GM18498 (cell line): Measurements from ENCODE around the gene ZBTB8A.
"Not testable (repeated sequence)": the region's sequence is repeated elsewhere in the genome, so short reads cannot be mapped to it uniquely, and the experiment has no call there.

Experiments
- ATAC-seq: cut with Tn5 transposase; IDR thresholded peaks from one replicate; pipeline ENCODE4 v1.9.1; 2021; ENCODE audit warnings: mild to moderate bottlenecking, moderate library complexity; ENCODE audit not compliant: unreplicated experiment

Gene ZBTB8A

GRCh38 chr1:32538887-32539583 lies at the start of gene ZBTB8A:
Gene ZBTB8A, plus strand, starts transcription at chr1:32539427. Its CDS starts 53,505 bp downstream, at chr1:32592932.
- ATAC-seq: no peak

DNA sequence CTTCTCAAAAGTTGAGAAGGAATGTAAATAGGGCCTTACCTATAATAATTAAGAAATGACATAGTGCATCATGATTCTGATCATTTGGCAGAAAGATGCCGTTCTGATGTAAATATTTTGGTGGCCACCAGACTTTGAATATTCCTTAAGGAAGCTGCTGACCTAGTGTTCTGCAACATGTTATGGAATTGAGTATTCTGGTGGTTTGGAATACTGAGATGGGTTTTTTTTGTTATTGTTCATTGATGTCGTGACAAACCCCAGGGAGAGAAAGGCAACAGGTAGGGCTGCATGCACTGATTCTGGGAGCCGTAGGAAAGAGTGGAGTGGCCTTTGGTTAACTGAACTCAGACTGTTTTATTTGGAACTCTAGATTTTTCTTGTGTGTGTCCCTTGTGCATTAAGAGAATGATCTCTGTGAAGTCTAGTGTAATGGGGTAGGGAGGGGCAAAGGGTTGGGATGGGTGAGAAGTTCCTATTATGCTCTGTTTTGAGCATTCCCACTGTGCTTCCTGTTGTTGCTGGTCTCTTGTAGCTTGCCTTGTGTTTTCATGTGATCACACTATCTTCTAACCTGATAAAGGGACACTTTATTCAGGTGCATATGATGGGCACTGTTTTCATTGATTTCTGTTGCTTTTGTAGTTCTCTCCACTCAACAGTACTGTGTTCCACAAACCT lies 49.3 kb upstream of the ZBTB8A start:
- ATAC-seq: no peak

GRCh38 chr1:32491386-32491785 lies 47.8 kb upstream of the ZBTB8A start:
- ATAC-seq: no peak

GRCh38 chr1:32494196-32494595 lies 45.0 kb upstream of the ZBTB8A start:
- ATAC-seq: no peak

DNA sequence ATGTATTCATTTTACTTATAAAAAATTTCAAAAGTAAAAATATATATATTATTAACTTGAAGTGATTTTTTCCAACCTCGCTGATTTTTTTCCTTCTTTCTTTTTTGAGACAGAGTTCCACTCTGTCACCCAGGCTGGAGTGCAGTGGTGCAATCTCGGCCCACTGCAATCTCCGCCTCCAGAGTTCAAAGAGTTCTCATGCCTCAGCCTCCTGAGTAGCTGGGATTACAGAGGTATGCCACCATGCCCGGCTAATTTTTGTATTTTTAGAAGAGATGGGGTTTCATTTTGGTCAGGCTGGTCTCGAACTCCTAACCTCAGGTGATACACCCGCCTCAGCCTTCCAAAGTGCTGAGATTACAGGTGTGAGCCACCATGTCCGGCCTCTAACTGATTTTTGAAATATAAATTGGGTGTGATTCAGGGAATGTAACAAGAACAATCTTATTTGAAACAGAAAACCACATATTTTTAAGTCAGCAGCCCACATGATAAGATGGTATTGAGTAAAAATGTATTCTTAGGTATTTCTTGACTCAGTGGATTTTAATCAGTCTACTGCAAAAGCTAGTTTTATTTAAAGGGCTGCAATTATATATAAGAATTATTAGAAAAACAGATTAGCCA lies 44.4 kb upstream of the ZBTB8A start:
- ATAC-seq: no peak

DNA sequence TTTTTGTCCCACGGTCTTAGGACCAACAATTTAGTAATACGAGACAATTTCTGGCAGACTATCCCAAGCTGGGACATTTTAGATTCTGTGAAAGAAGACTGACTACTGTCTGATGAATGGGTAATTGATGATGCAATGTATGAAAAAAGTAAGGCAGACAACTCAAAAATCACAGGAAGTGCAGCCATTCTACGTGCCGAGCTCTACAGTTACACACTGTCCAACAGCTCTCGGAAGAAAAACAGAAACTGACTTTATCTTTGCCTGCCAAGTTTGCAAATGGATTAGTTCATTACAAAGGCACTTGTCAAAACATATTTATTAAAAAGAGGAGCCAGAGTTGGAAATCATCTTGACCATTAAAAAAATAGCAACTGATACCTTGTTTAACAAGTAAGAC lies 43.1 kb upstream of the ZBTB8A start:
- ATAC-seq: no peak

DNA sequence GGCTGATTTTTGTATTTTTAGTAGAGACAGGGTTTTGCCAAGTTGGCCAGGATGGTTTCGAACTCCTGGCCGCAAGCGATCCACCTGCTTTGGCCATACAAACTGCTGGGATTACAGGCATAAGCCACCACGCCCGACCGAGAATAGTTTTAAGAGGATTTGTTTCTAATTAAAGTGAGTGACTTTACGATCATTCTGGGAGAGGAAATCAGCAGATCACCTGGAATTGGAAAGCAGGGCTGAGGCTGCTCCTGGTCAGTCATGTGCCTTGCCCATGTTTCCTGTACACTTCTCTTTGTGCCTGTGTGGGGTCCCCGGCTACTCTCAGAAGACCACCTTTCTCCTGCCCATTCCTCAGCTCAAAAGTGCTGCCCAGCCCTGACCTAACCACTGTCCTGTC lies 40.5 kb upstream of the ZBTB8A start:
- ATAC-seq: no peak

- peak; percentile 64 for ATAC-seq
Measured at GRCh38 chr1:32500387-32501209, 38.6 kb upstream of the ZBTB8A start.

- no peak for ATAC-seq
Measured at GRCh38 chr1:32501865-32502264, 37.4 kb upstream of the ZBTB8A start.

GRCh38 chr1:32503153-32503552 lies 36.1 kb upstream of the ZBTB8A start:
- ATAC-seq: no peak

DNA sequence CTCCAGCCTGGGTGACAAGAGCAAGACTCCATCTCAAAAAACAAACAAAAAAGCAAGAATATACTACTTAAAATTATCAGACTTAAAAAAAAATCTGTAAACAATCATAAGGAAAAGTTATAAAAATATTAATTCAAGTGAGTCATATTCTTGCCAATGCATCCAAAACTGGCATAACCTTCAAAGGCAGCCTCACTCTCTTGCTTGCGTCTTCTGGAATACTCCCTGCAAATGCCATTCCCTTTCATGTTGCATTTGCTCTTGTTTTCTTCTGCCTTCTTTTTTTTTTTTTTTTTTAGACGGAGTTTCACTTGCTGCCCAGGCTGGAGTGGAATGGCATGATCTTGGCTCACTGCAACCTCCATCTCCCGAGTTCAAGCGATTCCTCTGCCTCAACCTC lies 32.2 kb upstream of the ZBTB8A start:
- no peak for ATAC-seq

DNA sequence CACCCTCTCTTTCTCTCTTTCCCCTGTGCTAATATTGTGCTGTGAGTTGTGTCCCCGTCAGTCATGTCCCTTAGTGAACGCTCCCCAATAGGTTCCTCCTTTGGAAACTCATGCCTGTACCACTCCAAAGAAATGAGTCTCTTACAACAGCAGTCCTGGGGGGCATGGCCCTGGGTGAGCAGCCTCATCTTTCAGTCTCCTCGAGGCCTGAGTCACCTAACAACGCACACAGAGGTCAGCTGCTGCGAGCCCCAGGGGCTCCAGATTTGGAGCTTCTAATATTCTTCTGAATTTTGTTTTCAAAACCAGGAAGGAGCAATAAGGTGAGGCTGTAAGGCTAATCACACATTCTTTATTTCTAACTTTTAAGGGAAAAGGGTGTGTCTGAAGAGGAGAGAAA lies 30.5 kb upstream of the ZBTB8A start:
- no peak for ATAC-seq

GRCh38 chr1:32509939-32510338 lies 29.3 kb upstream of the ZBTB8A start:
- no peak for ATAC-seq

DNA sequence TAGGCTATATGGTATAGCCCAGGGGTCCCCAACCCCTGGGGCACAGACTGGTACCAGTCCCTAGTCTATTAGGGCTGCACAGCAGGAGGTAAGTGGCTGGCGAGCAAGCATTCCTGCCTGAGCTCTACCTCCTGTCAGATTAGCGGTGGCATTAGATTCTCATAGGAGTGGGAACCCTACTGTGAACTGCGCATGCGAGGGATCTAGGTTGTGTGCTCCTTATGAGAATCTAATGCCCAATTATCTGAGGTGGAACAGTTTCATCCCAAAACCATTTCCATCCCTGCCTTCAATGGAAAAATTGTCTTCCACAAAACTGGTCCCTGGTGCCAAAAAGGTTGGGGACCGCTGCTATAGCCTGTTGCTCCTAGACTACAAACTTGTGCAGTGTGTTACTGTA lies 22.8 kb upstream of the ZBTB8A start:
- ATAC-seq: no peak

DNA sequence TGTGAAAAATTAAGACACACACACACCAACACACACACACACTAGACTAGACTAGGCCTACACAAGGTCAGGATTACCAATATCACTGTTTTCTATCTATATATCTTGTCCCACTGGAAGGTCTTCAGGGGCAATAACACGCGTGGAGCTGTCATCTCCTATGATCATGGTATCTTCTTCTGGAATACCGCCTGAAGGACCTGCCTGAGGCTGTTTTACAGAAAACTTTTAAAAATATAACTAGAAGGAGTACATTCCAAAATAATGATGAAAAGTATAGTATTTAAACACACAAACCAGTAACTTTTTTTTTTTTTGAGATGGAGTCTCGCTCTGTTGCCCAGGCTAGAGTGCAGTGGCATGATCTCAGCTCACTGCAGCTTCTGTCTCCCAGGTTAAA lies 20.3 kb upstream of the ZBTB8A start:
- ATAC-seq: no peak

- no peak for ATAC-seq
Measured at GRCh38 chr1:32521165-32521564, 18.1 kb upstream of the ZBTB8A start.

GRCh38 chr1:32525053-32525452 lies 14.2 kb upstream of the ZBTB8A start:
- ATAC-seq: no peak

- no peak for ATAC-seq
Measured at GRCh38 chr1:32525661-32526444, 13.4 kb upstream of the ZBTB8A start.

DNA sequence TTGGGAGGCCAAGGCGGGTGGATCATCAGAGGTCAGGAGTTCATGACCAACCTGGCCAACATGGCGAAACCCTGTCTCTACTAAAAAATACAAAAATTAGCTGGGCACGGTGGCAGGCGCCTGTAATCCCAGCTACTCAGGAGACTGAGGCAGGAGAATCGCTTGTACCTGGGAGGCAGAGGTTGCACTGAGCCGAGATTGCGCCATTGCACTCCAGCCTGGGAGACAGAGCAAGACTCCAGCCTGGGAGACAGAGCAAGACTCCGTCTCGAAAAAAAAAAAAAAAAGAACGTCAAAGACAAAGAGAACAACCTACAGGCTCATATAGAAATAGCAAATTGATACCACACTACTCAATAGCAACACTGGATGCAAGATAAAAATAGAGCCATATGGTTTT lies 10.7 kb upstream of the ZBTB8A start:
- ATAC-seq: not testable (repeated sequence)

GRCh38 chr1:32533792-32534327 lies 5.4 kb upstream of the ZBTB8A start:
- no peak for ATAC-seq
